HG03571 (cell line): ENCODE measurements around the gene DGKD.

ENCODE experiments used
- ATAC-seq: cut with Tn5 transposase; IDR thresholded peaks from one replicate; pipeline ENCODE4 v1.9.1; 2021; ENCODE audit not compliant: unreplicated experiment

DGKD gene

DNA sequence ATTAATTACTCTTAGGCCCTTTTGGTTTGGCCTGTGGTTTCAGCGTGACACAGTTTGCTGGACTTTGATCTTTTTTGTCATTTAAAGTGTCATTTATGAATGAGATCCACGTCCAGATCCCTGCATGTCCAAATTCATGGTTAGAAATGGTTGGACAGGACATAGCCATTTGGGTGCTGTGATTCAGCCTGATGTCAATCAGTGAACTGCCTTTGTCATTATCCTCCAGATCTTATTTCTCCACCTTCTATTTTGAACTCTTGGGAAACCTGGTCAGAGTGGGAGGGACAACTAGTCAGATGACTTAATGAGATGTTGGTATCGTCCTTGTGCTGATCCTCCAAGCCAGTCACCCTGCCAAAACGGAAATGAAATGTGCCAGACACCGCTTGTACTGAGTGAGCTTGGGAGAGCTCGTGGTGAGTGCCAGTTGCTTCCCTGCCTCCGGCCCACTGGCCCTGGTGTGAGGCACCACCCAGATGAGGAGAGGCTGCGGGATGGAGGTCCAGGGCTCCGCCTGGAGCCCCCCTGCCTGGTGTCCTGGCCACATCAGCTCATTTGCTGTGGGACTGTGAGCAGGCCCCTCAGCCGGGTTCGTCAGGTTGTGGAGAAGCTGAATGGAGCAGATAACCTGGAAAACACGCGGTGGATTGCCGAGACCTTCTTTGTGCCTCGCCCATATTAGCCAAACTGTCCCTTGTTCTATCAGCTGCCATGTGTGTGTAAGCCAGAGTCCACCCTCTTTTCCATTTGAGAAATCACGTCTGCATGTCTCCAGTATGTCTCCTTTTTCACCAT lies 70.1 kb downstream of the DGKD start:
- no peak for ATAC-seq

GRCh38 chr2:233426619-233427342 lies 72.5 kb downstream of the DGKD start:
- ATAC-seq = no peak

DNA sequence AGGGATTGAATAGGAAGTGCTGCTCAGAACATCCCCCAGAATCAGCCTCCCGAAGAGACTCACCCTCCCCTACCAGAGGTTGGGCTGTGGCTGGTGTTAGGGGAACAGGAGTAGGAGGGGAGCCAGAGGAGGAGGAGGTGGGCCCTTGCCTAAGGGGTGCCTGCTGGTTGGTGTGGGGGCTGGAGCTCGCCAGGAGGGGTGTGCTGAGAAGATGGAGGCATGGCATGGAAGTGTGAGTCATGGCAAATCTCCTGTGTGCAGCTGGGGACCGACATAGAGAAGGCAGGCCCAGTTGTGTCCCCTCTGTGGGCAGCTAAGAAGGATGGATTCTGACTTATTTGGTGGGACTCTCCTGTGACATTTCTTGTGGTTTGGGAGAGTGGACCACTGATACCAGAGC lies 73.7 kb downstream of the DGKD start:
- no peak for ATAC-seq

DNA sequence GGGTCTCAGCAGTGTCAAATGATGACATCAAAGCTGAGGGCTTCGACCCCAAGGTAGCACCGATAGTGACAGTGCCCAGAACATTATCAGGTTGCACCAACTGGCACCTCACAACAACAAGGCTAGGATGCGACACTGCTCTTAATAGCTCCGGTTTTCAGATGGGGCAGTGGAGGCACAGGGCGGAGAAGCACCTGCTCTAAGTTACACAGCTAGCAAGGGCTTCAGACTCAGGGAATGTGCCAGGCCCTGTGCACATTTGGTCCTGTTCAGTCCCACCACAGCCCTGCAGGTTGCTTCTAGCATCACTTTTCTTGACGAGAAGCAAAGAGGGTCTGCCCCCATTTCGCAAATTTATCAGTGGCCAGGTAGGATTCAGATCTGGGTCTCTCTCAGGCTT lies 74.1 kb downstream of the DGKD start:
- ATAC-seq = no peak

DNA sequence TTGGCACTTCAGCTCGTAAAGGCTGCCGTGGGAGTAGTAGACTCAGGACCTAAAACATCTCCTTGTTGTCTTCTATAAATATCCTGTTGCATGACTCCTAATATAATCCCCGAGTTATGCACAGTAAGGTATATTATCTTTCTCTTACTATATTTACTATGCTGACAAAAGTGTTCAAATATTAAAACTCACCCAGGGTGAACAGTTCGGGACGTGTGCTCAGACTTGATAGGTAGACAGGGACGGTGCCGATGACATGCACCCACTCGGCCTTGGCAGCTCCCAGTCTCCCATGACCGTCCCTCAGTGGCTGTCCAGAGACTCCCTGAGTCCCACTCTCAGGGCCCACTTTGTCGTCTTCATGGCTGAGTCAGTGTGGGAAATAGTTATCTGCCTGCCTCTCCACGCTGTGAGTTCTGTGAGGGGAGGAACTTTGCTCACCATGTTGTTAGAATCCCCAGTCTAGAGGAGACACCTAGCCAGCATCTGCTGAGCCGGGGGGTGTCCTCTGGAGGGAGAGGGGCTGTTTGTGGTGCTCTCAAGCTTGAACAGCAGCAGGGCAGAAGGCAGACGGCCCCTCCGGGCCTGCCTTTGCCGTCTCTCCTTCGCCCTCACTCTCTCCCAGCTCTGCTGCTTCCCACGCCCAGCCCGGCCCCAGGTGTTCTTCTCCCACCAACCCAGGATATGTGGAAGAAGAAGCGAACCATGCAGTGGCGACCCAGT lies 75.0 kb downstream of the DGKD start:
- no peak for ATAC-seq

DNA sequence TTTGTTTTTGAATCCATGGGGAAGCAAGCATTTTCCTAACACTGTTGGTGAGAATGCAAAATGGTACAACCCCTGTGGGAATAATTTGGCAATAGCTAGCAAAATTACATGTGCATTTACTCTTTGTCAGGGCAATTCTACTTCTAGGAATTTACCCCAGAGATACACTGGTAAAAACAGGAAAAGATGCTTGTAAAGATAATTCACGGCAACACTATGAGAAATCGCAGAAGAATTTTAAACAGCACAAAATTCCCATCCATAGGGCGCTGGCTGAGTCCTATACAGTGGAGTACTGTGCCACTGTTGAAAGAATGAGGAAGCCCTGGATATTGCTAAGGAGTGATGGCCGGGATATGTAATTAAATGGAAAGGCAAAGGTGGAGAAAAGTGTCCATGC lies 75.8 kb downstream of the DGKD start:
- ATAC-seq = no peak

- ATAC-seq = no peak
These were observed 76.4 kb downstream of the DGKD start for GRCh38 chr2:233430651-233431050.

- no peak for ATAC-seq
These were observed 78.7 kb downstream of the DGKD start for GRCh38 chr2:233433029-233433428.

- ATAC-seq = no peak
These were observed 79.5 kb downstream of the DGKD start for GRCh38 chr2:233433794-233434193.

DNA sequence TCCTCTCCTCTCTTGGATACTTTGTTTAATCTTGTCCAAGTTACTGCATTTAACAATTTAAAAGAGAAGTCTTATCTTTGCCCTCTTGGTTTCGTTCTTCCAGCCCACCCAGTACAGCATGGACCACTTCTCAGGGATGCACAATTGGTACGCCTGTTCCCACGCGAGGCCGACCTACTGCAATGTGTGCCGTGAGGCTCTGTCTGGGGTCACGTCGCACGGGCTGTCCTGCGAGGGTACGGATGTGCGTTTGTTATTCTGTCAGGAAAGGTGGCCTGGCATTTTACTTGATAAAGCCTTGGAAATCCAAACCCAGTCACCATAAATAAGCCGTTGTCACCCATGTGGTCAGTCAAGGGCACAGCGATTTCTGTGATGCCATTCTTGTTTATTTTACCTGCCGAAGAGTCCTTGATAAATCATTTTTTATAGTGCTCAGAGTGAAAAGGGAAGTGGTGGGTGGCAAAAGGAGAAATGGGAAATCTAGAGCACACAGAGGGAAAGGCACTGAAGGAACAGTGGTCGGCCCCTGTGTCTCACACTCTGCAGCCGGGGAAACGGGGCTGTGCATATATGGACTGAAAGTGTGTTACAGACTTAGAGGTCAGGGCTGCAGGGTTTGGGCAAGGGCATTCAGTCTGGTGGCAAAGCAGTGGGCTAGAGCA lies 80.5 kb downstream of the DGKD start:
- no peak for ATAC-seq

DNA sequence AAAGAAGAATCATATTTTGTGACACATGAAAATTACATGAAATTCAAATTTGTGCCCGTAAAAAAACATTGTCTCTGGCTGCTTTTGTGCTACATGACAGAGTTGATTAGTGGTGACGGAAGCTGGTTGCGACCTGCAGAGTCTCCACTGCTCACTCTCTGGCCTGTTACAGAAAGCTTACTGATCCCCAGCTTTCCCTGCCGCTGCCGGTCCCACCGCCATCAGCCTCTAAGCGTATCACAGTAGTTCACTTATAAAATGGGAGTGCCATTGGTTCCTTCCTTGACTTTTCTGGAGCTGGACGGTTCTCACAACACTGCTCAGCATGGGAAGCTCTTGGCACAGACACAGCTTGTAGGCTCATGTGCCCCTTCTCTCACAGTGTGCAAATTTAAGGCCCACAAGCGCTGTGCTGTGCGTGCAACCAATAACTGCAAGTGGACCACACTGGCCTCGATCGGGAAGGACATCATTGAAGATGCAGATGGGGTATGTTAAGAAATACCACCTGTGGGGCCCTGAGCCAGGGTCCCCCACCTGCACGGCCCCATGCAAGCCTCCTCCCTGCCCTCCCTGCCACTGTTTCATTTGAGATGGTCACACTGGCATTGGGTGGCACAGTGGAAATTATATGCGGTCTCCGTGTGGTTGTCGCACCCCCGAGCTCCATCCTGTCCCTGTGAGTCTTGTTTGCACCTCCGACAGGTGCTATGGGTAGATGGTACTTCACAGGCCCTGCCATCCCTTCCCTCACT lies 81.3 kb downstream of the DGKD start:
- no peak for ATAC-seq

DNA sequence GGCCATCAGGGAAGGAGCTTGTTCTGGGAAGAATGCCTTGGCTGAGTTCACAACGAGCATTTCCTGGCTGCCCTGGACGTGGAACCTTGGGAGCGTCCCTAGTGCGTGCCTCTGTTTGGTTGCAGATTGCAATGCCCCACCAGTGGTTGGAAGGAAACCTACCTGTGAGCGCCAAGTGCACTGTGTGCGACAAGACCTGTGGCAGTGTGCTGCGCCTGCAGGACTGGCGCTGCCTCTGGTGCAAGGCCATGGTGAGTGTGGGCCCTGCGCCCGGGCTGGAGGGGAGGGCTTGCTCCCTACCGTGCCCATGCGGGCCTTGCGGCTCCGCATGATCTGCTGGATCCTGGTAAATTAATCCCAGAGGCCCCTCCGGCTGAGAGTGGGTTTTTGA lies 81.9 kb downstream of the DGKD start:
- ATAC-seq = no peak

GRCh38 chr2:233436691-233437438 lies 82.6 kb downstream of the DGKD start:
- ATAC-seq = no peak

DNA sequence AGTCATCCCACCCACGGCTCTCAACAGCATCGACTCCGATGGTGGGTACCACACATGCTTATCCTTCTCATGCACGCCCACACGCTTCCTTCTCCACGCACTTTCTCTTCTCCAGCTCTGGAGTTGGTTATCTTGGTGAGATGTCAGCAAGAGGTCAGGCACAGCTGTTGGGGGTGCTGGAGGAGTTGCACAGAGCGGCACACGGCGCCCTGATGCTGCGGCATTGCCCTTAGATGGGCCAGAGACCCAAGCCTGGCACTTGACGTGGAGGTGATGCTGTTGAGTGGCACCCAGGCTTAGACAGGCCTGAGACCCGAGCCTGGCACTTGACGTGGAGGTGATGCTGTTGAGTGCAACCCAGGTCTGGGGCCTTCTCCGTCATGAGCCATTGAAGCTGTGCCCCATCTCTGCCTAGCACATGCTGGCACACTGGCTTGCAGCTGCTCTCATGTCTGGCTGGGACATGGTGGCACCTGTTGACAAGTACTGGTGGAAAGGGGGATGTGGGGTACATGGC lies 83.2 kb downstream of the DGKD start:
- ATAC-seq = no peak

DNA sequence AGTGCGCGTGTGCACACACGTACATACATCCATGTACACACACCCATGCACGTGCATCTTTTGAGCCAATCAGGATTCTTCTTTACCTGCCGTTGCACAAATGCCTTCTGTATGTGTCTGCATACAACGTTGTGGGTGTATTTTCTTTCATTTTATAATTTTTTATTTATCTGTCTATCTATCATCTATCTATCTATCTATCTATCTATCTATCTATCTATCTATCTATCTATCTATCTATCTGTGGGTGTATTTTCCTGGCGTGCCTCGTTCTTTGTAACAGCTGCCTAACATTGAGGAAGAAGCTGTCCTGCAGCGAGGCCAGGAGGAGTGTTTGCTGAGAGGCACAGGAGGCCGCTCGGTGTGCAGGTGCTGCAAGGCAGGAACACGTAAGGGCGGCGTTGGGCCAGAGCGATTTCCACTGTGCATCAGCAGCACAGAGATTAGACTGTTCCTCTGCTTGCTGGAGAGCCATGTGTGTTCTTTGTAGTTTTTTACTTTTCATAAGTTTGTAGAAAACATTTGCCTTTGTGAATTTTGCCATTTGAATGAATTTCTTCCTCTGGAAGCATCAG lies 84.4 kb downstream of the DGKD start:
- no peak for ATAC-seq

DNA sequence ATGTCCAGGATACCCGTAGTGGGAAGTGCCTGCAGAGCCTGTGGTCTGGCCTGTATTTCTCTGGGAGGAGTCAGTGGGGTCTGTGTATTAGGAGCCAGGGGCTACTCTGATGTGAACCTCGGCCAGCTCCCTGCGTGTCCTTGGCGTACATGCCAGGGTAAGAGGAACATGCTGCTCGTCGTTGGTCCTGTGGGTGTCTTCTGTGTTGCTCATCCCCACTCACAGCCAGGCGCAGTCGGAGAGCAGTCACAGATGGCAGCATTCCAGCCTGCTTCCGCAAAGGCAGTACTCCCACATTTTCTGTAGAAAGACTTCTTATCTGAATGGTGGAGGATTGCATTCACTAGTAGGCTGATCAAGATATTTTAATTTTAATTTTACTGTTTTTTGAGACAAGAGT lies 84.9 kb downstream of the DGKD start:
- ATAC-seq = no peak

DNA sequence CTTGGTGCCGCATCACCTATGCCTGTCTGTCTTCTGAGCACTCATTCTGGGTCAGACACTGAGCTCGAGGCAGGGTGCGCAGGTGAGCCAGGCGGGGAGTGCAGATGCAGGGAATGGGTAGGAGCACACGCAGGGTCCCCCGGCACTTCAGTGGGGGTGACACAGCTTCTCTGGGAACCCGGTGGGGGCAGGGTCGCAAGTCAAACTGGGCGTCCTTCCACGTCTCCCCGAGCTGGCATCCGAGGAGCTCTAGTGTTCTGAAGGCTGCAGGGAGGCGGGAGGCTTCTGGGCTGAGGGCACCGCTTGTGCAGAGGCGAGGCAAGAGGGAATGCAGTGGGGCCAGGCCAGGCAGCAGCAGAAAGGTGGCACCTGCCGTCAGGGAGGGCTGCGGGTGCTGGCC lies 86.0 kb downstream of the DGKD start:
- no peak for ATAC-seq

DNA sequence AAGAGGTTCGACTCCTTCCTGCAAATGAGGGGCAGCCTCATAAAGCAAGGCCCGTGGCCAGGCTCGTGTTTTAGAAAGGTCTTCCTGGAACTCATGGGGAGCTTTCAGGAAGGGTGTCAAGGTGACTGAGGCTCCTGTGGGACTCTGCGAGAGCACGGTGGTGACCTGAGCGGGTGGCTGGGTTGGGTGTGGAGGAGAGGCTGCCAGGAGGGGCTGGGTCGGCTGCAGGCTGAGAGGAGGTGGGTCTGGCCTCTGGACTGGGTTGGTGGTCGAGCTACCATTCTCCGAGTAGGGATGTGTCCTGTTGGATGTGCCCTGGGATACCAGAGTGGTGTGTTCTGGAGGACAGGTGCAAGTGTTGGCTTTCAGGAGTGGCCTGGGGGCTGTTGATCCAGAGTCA lies 86.4 kb downstream of the DGKD start:
- no peak for ATAC-seq
